Glutamatergic neuron (in vitro differentiated cells): ENCODE data around the gene ASPHD2. TPM values are rescaled to one million over a fixed set of nuclear protein-coding genes. Genes with fewer than 3 reads are reported as not detected.

Source experiments
- DNase-seq: peaks from one replicate; pipeline ENCODE4 v3.0.0; 2022
- H3K27ac Mint-ChIP-seq: one replicate; pipeline ENCODE4 v1.8.0; 2020; ENCODE audit warnings: mild to moderate bottlenecking, mixed read lengths, inconsistent platforms; ENCODE audit not compliant: unreplicated experiment
- H3K27me3 Mint-ChIP-seq: one replicate; pipeline ENCODE4 v1.8.0; 2020; ENCODE audit warnings: mild to moderate bottlenecking, moderate library complexity, mixed read lengths, inconsistent platforms; ENCODE audit not compliant: unreplicated experiment
- H3K36me3 Mint-ChIP-seq: one replicate; pipeline ENCODE4 v1.8.0; 2020; ENCODE audit warnings: mild to moderate bottlenecking, mixed read lengths, inconsistent platforms; ENCODE audit not compliant: unreplicated experiment
- H3K4me1 Mint-ChIP-seq: one replicate; pipeline ENCODE4 v1.8.0; 2020; ENCODE audit warnings: mild to moderate bottlenecking, low read depth, mixed read lengths, inconsistent platforms; ENCODE audit not compliant: unreplicated experiment
- H3K4me3 Mint-ChIP-seq: one replicate; pipeline ENCODE4 v1.8.0; 2020; ENCODE audit warnings: mild to moderate bottlenecking, mixed read lengths, inconsistent platforms; ENCODE audit not compliant: unreplicated experiment
- H3K9me3 Mint-ChIP-seq: one replicate; pipeline ENCODE4 v1.8.0; 2020; ENCODE audit warnings: mild to moderate bottlenecking, moderate library complexity, mixed read lengths, inconsistent platforms; ENCODE audit not compliant: unreplicated experiment
- total RNA-seq: library from RNA; stranded (reverse); fragmentation: NEBNext Ultra II Directional; extraction: Animal tissue kit (Norgen Biotek cat#: 25700); gene quantifications from one replicate; pipeline ENCODE4 v1.2.1, GENCODE V29; 2021; ENCODE audit not compliant: unreplicated experiment
- TF ChIP-seq, protein P1 (sequence below): fragments of 200-600 bp; sonication (generic); IDR thresholded peaks from one replicate; pipeline ENCODE4 v1.5.0; 2021; ENCODE audit not compliant: partially characterized antibody, unreplicated experiment

Gene ASPHD2
- total RNA-seq, 1 donor from 2014 or later: 19.0 TPM

GRCh38 chr22:26385164-26385563 is 43.9 kb upstream of the ASPHD2 start:
- peaks cover 7% of the 10 kb centered on the region for H3K27me3 Mint-ChIP-seq
- no peak overlapping the region for H3K27ac Mint-ChIP-seq
- H3K36me3 Mint-ChIP-seq: peaks cover 8% of the 10 kb centered on the region
- no peak for DNase-seq
- no peaks in the 10 kb centered on the region for H3K9me3 Mint-ChIP-seq
- no peak overlapping the region for H3K4me3 Mint-ChIP-seq
- TF ChIP-seq, protein P1, sequence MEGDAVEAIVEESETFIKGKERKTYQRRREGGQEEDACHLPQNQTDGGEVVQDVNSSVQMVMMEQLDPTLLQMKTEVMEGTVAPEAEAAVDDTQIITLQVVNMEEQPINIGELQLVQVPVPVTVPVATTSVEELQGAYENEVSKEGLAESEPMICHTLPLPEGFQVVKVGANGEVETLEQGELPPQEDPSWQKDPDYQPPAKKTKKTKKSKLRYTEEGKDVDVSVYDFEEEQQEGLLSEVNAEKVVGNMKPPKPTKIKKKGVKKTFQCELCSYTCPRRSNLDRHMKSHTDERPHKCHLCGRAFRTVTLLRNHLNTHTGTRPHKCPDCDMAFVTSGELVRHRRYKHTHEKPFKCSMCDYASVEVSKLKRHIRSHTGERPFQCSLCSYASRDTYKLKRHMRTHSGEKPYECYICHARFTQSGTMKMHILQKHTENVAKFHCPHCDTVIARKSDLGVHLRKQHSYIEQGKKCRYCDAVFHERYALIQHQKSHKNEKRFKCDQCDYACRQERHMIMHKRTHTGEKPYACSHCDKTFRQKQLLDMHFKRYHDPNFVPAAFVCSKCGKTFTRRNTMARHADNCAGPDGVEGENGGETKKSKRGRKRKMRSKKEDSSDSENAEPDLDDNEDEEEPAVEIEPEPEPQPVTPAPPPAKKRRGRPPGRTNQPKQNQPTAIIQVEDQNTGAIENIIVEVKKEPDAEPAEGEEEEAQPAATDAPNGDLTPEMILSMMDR: no peak
- H3K4me1 Mint-ChIP-seq: peaks cover 7% of the 10 kb centered on the region

- no peak overlapping the region for H3K4me3 Mint-ChIP-seq
- no peak for DNase-seq
- H3K36me3 Mint-ChIP-seq: no peaks in the 10 kb centered on the region
- no peaks in the 10 kb centered on the region for H3K9me3 Mint-ChIP-seq
- H3K27me3 Mint-ChIP-seq: peaks cover 3% of the 10 kb centered on the region
- TF ChIP-seq, protein P1: no peak
- H3K4me1 Mint-ChIP-seq: peaks cover 7% of the 10 kb centered on the region
- no peak overlapping the region for H3K27ac Mint-ChIP-seq
These were observed 39.9 kb upstream of the ASPHD2 start for GRCh38 chr22:26389125-26389524.

DNA sequence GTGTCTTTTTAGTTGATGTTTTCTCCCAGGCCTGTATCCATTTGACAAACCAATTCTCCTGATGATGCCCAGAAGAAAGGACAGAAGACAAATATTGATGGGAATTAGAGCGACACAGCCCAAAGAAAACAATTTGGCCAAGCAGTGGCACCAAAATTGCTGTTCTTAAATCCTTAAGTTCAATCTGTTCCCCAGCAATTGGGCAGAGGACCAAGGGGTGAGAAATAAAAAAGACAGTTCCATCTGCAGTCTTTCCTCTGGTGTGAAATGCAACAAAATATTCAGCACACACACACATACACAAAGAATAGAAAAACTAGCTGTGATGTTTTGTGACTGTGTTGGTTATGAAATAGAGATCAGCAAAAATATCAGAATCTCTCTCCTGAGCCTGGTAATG is 38.0 kb upstream of the ASPHD2 start:
- H3K36me3 Mint-ChIP-seq: no peaks in the 10 kb centered on the region
- no peak overlapping the region for H3K4me3 Mint-ChIP-seq
- DNase-seq: no peak
- TF ChIP-seq, protein P1: no peak
- H3K9me3 Mint-ChIP-seq: peaks cover 3% of the 10 kb centered on the region
- H3K4me1 Mint-ChIP-seq: peaks cover 3% of the 10 kb centered on the region
- no peak overlapping the region for H3K27ac Mint-ChIP-seq
- no peaks in the 10 kb centered on the region for H3K27me3 Mint-ChIP-seq

- Mint-ChIP-seq H3K4me1 (peaks cover 3% of the 10 kb centered on the region), H3K27me3 (no peaks in the 10 kb centered on the region), H3K27ac (no peak overlapping the region), H3K4me3 (no peak overlapping the region), H3K36me3 (no peaks in the 10 kb centered on the region), H3K9me3 (peaks cover 3% of the 10 kb centered on the region)
- DNase-seq: no peak
- TF ChIP-seq, protein P1: no peak
These were observed 37.4 kb upstream of the ASPHD2 start for GRCh38 chr22:26391623-26392022.

GRCh38 chr22:26393929-26394328 is 35.1 kb upstream of the ASPHD2 start:
- H3K9me3 Mint-ChIP-seq: peaks cover 3% of the 10 kb centered on the region
- H3K27me3 Mint-ChIP-seq: no peaks in the 10 kb centered on the region
- no peak overlapping the region for H3K4me3 Mint-ChIP-seq
- peaks cover 6% of the 10 kb centered on the region for H3K4me1 Mint-ChIP-seq
- DNase-seq: no peak
- H3K36me3 Mint-ChIP-seq: no peaks in the 10 kb centered on the region
- TF ChIP-seq, protein P1: peak; percentile 35
- no peak overlapping the region for H3K27ac Mint-ChIP-seq
